ENCODE results near the gene TBC1D5.
"Not testable (repeated sequence)": the region's sequence is repeated elsewhere in the genome, so short reads cannot be mapped to it uniquely, and the experiment has no call there.

Gene TBC1D5

GRCh38 chr3:17132286-17133115 is 609.9 kb downstream of the TBC1D5 start:
- no peak for DNase-seq (ENCODE audit: low spot score)

- DNase-seq (ENCODE audit: low spot score), result no peak
Measured at GRCh38 chr3:17130956-17131355, 611.5 kb downstream of the TBC1D5 start.

- no peak for DNase-seq (ENCODE audit: low spot score)
Measured at GRCh38 chr3:17129556-17129955, 612.9 kb downstream of the TBC1D5 start.

GRCh38 chr3:17128671-17129070 is 613.8 kb downstream of the TBC1D5 start:
- DNase-seq (ENCODE audit: low spot score), result not testable (repeated sequence)

DNA sequence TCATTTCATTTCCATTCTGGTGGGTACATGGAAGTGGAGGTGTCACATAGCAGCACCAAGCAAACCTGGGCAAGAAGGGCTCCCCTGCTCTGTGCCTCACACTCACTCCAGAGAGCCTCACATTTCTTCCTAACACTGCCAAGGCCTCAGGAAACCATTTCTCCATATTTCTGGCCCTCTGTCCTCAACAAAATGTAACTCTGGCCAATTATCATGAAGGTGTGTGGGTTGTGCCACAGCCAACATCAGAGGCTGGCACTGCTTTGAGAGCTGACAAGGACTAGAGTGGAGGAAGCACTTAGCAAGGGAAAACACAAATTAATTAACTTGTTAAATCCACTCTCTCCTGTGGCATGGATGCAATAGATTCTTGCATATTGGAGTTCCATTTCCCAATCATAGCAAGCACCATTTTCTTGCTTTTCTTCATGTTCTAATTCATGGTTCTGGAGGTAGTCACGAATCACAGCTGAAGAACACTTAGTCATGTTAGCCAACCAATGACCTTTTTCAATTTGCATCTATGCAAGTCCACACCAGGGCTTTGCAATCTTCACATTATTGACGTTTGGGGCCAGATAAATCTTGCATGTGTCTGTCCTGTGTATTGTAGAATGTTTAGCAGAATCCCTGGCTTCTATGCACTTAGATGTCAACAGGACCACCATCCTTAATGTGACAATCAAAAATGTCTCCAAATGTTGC is 616.5 kb downstream of the TBC1D5 start:
- no peak for DNase-seq (ENCODE audit: low spot score)

DNA sequence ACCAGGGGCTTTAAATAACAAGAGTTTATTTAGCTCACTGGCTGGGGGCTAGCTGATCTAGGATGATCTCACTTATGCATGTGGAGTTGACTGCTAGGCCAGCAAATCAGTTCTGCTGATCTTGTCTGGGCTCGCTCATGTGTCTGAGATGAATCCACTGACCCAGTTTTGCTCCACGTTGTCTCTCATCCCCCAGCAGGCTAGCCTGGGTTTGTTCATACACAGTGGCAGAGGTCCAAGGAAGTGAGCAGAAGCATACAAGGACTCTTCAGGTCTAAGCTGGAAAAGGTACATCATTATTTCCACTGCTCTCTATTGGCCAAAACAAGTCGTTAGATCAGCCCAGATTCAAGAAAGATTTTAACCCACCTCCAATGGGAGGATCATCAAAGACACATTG is 619.7 kb downstream of the TBC1D5 start:
- DNase-seq (ENCODE audit: low spot score), result no peak

DNA sequence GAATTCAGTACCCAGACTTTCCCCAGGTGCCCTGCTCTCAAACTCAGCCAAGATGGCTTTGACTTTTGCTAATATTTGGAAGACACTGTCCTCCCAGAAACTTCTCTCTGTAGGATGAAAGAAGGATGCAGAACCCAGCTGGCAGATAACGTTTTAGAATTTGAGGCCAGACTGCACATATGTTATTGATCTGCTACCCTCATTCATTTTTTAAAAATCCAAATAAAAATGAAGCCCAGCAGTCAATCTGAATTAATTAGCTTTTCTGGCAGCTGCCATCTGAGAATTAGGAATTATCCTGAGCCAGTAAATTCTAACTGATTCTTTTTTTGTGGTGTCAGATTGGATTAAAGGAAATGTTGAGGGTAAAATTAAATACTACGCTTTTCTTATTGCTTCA is 621.1 kb downstream of the TBC1D5 start:
- no peak for DNase-seq (ENCODE audit: low spot score)

- no peak for DNase-seq (ENCODE audit: low spot score)
Measured at GRCh38 chr3:17120115-17120514, 622.3 kb downstream of the TBC1D5 start.

GRCh38 chr3:17119201-17120072 is 623.0 kb downstream of the TBC1D5 start:
- DNase-seq (ENCODE audit: low spot score), result no peak

DNA sequence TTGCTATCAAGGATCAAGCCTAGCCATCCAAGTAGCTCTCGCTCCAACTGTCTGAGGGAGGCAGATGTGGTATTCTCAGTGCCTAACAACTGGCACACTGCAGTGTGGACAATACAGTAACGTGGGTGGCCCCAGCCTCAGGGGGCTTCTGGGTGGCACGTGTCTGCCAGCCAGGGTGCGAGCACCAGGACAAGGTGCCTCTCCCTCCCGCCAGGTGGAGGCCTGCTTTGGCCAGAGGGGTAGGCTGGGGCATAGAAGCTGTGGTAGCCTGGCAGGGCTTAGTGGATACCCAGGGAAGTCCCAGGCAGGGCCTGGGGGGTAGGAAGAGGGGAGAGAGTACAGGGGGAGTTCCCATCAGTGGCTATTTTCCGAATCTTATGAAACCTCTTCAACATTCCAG is 623.7 kb downstream of the TBC1D5 start:
- no peak for DNase-seq (ENCODE audit: low spot score)

DNA sequence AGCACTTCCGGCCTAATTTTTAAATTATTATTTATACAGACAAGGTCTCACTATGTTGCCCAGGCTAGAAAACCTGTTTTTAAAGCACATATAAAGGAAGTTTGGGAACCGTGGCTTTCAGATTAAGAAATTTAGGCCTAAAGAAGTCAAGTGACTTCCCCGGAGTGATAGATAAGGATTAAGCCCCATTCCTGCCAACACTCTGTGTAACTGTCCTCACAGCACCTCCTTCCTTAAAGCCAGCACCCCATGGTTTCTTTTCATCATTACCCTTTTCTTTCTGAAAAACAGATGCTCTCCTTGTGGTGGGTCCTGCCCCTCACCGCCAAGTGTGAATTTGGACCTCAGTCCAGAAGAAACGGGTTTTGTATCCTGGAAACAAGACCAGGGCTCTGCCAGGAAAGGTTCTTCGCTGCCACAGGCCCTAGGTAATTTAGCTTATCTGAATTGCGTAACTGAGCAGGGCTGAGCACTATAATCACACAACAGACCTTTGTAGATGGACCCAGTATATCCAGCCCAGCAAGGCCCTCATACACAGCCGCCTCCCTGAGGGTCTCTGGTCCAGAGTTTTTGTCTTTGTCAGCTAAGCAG is 626.3 kb downstream of the TBC1D5 start:
- DNase-seq (ENCODE audit: low spot score), result no peak

DNA sequence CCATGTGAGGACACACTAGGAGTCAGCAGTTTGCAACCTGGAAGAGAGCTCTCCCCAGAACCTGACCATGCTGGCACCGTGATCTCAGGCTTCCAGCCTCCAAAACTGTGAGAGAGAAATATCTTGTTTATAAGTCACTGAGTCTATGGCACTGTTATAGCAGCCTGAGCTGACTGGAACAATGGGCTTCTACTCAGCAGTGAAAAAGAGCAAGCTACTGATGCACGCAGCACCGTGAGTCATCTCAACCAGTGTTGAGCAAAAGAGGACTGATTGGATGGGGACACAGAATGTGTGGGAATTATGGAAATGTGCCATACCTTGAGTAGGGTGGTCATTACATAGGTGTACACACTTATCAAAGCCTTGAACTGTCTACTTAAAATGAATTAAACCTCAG is 627.2 kb downstream of the TBC1D5 start:
- no peak for DNase-seq (ENCODE audit: low spot score)

GRCh38 chr3:17111586-17111985 is 630.8 kb downstream of the TBC1D5 start:
- DNase-seq (ENCODE audit: low spot score), result no peak

DNA sequence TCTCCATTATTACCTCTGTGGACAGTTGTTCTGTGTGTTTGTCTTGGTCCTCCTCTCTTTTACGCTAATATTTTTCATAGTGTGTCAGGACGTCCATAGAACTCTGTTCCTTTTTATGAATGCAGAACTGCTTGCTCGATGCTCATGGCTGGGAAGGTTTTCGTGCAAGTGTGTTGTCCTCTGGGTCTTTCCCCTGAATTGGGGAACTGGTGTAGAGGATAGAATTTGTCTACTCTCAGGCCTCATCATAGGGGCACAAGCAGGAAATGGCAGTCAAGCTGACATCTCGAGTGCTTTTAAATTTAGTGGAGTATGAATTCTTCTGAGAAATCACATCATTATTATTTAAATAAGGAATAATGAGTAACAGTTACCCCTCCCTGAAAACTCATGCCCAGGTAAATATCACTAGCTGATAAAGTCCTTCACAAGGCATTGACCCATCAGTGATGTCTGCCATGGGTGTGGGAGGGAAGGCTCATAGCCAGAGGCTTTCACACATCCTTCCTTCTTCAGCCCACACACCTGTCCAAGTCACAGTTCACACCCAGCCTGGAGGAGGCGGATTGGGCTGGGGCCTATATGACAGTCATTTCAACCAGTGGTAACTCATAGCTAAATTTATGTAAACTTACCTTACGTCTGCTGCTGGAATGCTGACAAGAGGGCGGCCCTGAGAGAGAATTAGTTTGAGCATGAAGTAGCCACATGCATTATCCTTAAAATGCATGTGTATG is 631.6 kb downstream of the TBC1D5 start:
- DNase-seq (ENCODE audit: low spot score), result no peak

Data from globus pallidus (tissue), 1 donor.